Glomerular visceral epithelial cell (primary cell): Measurements from ENCODE around the gene LHFPL3.
A peak's percentile ranks its signal among the peaks of the same experiment; 100 is the strongest.
"Not testable (repeated sequence)": the region's sequence is repeated elsewhere in the genome, so short reads cannot be mapped to it uniquely, and the experiment has no call there.

Experiments
- DNase-seq: peaks from one replicate; pipeline ENCODE4 v3.0.0-alpha.2; 2016; ENCODE audit errors: extremely low spot score

The LHFPL3 gene

GRCh38 chr7:104895522-104896236, 567.3 kb downstream of the LHFPL3 start:
- DNase-seq: no peak

- DNase-seq: no peak
Measured at GRCh38 chr7:104898434-104898833, 570.0 kb downstream of the LHFPL3 start.

GRCh38 chr7:104900525-104901239, 572.3 kb downstream of the LHFPL3 start:
- DNase-seq: no peak

- DNase-seq: no peak
Measured at GRCh38 chr7:104901240-104901619, 572.8 kb downstream of the LHFPL3 start.

GRCh38 chr7:104902183-104902582, 573.8 kb downstream of the LHFPL3 start:
- no peak for DNase-seq

- no peak for DNase-seq
Measured at GRCh38 chr7:104903044-104903443, 574.6 kb downstream of the LHFPL3 start.

GRCh38 chr7:104903846-104904245, 575.4 kb downstream of the LHFPL3 start:
- no peak for DNase-seq

GRCh38 chr7:104906032-104906431, 577.6 kb downstream of the LHFPL3 start:
- DNase-seq: no peak

- DNase-seq: no peak
Measured at GRCh38 chr7:104906556-104906955, 578.2 kb downstream of the LHFPL3 start.

- no peak for DNase-seq
Measured at GRCh38 chr7:104908636-104909035, 580.2 kb downstream of the LHFPL3 start.

- no peak for DNase-seq
Measured at GRCh38 chr7:104909096-104909495, 580.7 kb downstream of the LHFPL3 start.

GRCh38 chr7:104914421-104914820, 586.0 kb downstream of the LHFPL3 start:
- no peak for DNase-seq

- no peak for DNase-seq
Measured at GRCh38 chr7:104921596-104921995, 593.2 kb downstream of the LHFPL3 start.

GRCh38 chr7:104922182-104923009, 594.0 kb downstream of the LHFPL3 start:
- peak; percentile 61 for DNase-seq

GRCh38 chr7:104923010-104923421, 594.6 kb downstream of the LHFPL3 start:
- DNase-seq: peak; percentile 83

GRCh38 chr7:104926189-104926588, 597.8 kb downstream of the LHFPL3 start:
- DNase-seq: not testable (repeated sequence)

- DNase-seq: peak; percentile 39
Measured at GRCh38 chr7:104926601-104927041, 598.2 kb downstream of the LHFPL3 start.

GRCh38 chr7:104927055-104927454, 598.7 kb downstream of the LHFPL3 start:
- no peak for DNase-seq

- DNase-seq: no peak
Measured at GRCh38 chr7:104928721-104929400, 600.5 kb downstream of the LHFPL3 start.

GRCh38 chr7:104929921-104930320, 601.5 kb downstream of the LHFPL3 start:
- no peak for DNase-seq

- DNase-seq: no peak
Measured at GRCh38 chr7:104931181-104931781, 602.9 kb downstream of the LHFPL3 start.
